Mucosa of gallbladder (tissue), 1 donor: ENCODE data around the gene FMO2. TPM values are rescaled to one million over a fixed set of nuclear protein-coding genes. Genes with fewer than 3 reads are reported as not detected.

Source experiments
- DNase-seq: peaks from one replicate; pipeline ENCODE4 v3.0.0-alpha.2; 2020; ENCODE audit warnings: low spot score
- total RNA-seq: library from RNA; stranded (reverse); gene quantifications from one replicate; pipeline ENCODE4 v1.2.1, GENCODE V29; 2021
- donor health status: DM: no; HTN: no; CAD: no.

The FMO2 gene
- total RNA-seq, 1 donor from 2014 or later: 3.5 TPM

GRCh38 chr1:171256940-171257606 is 72.0 kb downstream of the FMO2 start:
- DNase-seq: peak; percentile 65

DNA sequence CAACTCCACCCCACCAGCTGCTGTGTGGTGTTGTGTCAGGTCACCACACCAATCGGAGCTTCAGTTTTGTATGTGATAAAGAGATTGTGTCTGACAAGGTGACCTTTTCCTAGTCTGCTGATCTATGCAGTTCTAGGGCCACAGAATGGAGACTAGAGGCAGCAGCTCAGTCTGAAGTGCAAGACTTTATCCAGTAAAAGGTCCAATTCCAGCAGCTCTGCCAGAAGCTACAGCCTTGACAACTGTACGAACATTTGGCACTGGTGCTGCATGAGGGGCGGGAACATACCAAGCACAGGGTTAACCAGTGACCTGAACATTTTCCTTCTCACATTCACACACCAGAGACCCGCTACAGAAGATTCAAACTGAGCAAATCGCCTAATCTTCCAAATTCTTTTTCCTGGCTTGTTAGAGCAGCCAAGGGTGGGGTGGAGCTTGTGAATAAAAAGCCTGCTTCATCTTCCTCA is 72.5 kb downstream of the FMO2 start:
- DNase-seq: no peak

- no peak for DNase-seq
Observed at GRCh38 chr1:171258429-171258828, 73.3 kb downstream of the FMO2 start.

GRCh38 chr1:171258943-171259342 is 73.8 kb downstream of the FMO2 start:
- no peak for DNase-seq

Other genes with a start within 250 kb of the FMO2 start
- not detected for gene MROH9, start 249.8 kb upstream of the FMO2 start, total RNA-seq
- gene FMO3, start 94.4 kb upstream of the FMO2 start, total RNA-seq: 0.86 TPM
- gene FMO1, start 63.2 kb downstream of the FMO2 start, total RNA-seq: not detected
- gene FMO4, start 128.9 kb downstream of the FMO2 start, total RNA-seq: 3.6 TPM